ENCODE measurements around the gene GXYLT1. TPM values are rescaled to one million over a fixed set of nuclear protein-coding genes. Genes with fewer than 3 reads are reported as not detected.

GXYLT1 gene
- total RNA-seq, 6 experiments from 2014 or later: 11.2 to 14.1 (median 13.2) TPM

- Mint-ChIP-seq H3K9me3 (no peaks in the 10 kb centered on the region), H3K27ac (no peak overlapping the region), H3K4me1 (ENCODE audit: low read depth) (peaks cover 44% of the 10 kb centered on the region), H3K4me3 (no peak overlapping the region), H3K27me3 (ENCODE audit: insufficient read depth) (no peaks in the 10 kb centered on the region), H3K36me3 (ENCODE audit: low read depth) (no peaks in the 10 kb centered on the region)
- no peak for DNase-seq
- TF ChIP-seq CTCF (IDR thresholded peaks at IDR 0.05): no peak
These were observed 16.3 kb downstream of the GXYLT1 start for GRCh38 chr12:42128327-42128726.

DNA sequence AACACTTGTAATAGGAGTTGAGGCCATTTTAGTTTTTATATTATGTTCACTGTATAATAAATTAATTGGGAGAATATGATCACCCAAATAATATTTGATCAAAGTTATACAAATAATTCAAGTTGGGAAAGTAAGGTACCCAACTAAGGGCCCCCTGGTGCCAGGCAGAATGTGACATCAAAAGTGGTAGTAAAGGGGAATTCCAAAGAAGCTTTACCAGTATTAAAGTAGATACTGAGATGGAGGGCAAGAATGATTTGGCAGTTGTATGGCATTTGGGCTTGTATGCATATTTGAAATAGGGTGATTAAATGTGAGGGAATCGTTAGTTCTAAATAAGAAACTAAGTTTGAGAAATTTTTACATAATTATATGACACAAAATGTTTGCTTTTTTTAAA, 17.7 kb downstream of the GXYLT1 start:
- Mint-ChIP-seq H3K9me3 (no peaks in the 10 kb centered on the region), H3K27ac (no peak overlapping the region), H3K36me3 (ENCODE audit: low read depth) (no peaks in the 10 kb centered on the region), H3K4me3 (no peak overlapping the region), H3K27me3 (ENCODE audit: insufficient read depth) (no peaks in the 10 kb centered on the region), H3K4me1 (ENCODE audit: low read depth) (peaks cover 37% of the 10 kb centered on the region)
- TF ChIP-seq CTCF (IDR thresholded peaks at IDR 0.05): no peak
- DNase-seq: no peak

DNA sequence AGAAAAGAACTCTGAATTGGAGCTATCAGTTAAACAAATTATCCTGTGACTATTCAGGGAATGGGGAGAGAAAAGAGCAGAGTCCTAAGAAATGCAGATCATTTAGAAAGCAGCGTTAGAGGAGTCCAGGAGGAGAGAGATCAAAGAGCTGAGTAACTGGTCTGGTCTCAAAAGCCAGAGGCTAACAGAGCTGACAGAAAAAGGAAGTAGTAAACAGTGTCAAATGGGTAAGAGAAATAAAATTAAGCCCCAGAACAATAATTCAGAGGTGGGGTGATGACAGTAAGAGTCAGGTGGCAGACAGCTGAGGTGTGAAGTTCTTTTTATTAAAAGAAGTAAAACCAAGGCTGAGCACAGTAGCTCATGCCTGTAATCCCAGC, 19.3 kb downstream of the GXYLT1 start:
- DNase-seq: no peak
- peaks cover 21% of the 10 kb centered on the region for H3K4me1 Mint-ChIP-seq (ENCODE audit: low read depth)
- H3K4me3 Mint-ChIP-seq: no peak overlapping the region
- no peaks in the 10 kb centered on the region for H3K27me3 Mint-ChIP-seq (ENCODE audit: insufficient read depth)
- H3K9me3 Mint-ChIP-seq: no peaks in the 10 kb centered on the region
- H3K27ac Mint-ChIP-seq: no peak overlapping the region
- no peak for TF ChIP-seq CTCF (IDR thresholded peaks at IDR 0.05)
- H3K36me3 Mint-ChIP-seq (ENCODE audit: low read depth): no peaks in the 10 kb centered on the region

- H3K27ac Mint-ChIP-seq: no peak overlapping the region
- H3K36me3 Mint-ChIP-seq (ENCODE audit: low read depth): no peaks in the 10 kb centered on the region
- TF ChIP-seq CTCF (IDR thresholded peaks at IDR 0.05): no peak
- DNase-seq: no peak
- no peaks in the 10 kb centered on the region for H3K9me3 Mint-ChIP-seq
- no peaks in the 10 kb centered on the region; the same call in 1 of the 2 replicates for H3K27me3 Mint-ChIP-seq (ENCODE audit: insufficient read depth)
- H3K4me3 Mint-ChIP-seq: no peak overlapping the region
- peaks cover 21% of the 10 kb centered on the region for H3K4me1 Mint-ChIP-seq (ENCODE audit: low read depth)
These were observed 19.8 kb downstream of the GXYLT1 start for GRCh38 chr12:42124764-42125387.

DNA sequence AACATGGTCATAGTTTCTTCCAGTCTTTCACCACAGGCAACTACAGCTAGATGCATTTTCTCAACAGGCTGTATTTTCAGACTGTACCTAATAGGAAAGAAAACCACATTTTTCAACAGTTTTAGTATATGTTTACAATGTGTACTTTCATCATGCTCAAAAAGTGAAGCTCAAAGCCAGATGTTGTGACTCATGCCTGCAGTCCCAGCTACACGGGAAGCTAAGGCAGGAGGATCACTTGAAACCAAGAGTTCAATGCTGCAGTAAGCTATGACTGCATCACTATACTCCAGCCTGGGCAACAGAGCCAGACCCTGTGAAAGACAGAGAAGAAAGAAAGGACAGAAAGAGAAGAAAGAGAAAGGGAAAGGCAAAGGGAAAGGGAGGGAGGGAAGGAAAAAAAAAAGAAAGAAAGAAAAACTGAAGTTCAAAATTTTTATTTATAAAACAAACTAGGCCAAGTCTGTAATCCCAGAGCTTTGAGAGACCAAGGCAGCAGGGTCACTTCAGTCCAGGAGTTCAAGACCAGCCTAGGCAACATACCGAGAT, 25.5 kb downstream of the GXYLT1 start:
- H3K36me3 Mint-ChIP-seq (ENCODE audit: low read depth): peaks cover 13% of the 10 kb centered on the region
- no peak overlapping the region; the same call in 1 of the 2 replicates for H3K4me3 Mint-ChIP-seq
- no peaks in the 10 kb centered on the region; the same call in 1 of the 2 replicates for H3K27me3 Mint-ChIP-seq (ENCODE audit: insufficient read depth)
- no peak for TF ChIP-seq CTCF (IDR thresholded peaks at IDR 0.05)
- H3K27ac Mint-ChIP-seq: peak overlapping the region; percentile 79
- H3K4me1 Mint-ChIP-seq (ENCODE audit: low read depth): peaks cover 29% of the 10 kb centered on the region
- peaks cover 4% of the 10 kb centered on the region for H3K9me3 Mint-ChIP-seq
- DNase-seq: peak; percentile 74
